Cardiac muscle cell (in vitro differentiated cells and primary cell): ENCODE data around the gene MLXIPL. TPM values are rescaled to one million over a fixed set of nuclear protein-coding genes. Genes with fewer than 3 reads are reported as not detected.
"Not testable (repeated sequence)": the region's sequence is repeated elsewhere in the genome, so short reads cannot be mapped to it uniquely, and the experiment has no call there.

ENCODE experiments used
- DNase-seq, 2 donors: peaks; one replicate each; pipeline versions ENCODE4 v3.0.0 to v3.0.0-alpha.2; 2010 to 2017; ENCODE audit warnings: low read depth in 1 of 2, low spot score in 1 of 2
- H3K27ac ChIP-seq: fragments of 200-600 bp; sonication (generic); 2 replicates; pipeline ENCODE4 v1.5.1; 2016
- H3K27me3 ChIP-seq: fragments of 200-600 bp; sonication (generic); 2 replicates; pipeline ENCODE4 v1.6.0; 2016; ENCODE audit warnings: control low read depth
- H3K36me3 ChIP-seq: fragments of 200-600 bp; sonication (generic); 2 replicates; pipeline ENCODE4 v1.5.1; 2016; ENCODE audit warnings: control low read depth
- H3K4me1 ChIP-seq: fragments of 200-600 bp; sonication (generic); 2 replicates; pipeline ENCODE4 v1.8.1; 2017; ENCODE audit warnings: low read depth, mild to moderate bottlenecking, mixed run types
- H3K4me3 ChIP-seq: fragments of 200-600 bp; sonication (generic); 2 replicates; pipeline ENCODE4 v1.5.1; 2016; ENCODE audit warnings: mild to moderate bottlenecking
- H3K9me3 ChIP-seq: fragments of 200-600 bp; sonication (generic); 2 replicates; pipeline ENCODE4 v1.5.1; 2017; ENCODE audit warnings: low read depth, mild to moderate bottlenecking, control low read depth
- CTCF ChIP-seq: IDR thresholded peaks from 2 replicates; pipeline ENCODE4 v1.5.1; 2012; ENCODE audit warnings: low read depth, mild to moderate bottlenecking, low read length
- polyA plus RNA-seq: library from polyadenylated mRNA; unstranded; fragments of >200 nt; fragmentation: Nextera tagmentation; extraction: Ambion mirVana; gene quantifications from 2 replicates; pipeline ENCODE4 v1.2.1, GENCODE V29; 2016
- total RNA-seq: library from RNA; depleted of rRNA; stranded (reverse); fragments of >200 nt; gene quantifications from 2 replicates; pipeline ENCODE4 v1.2.3, GENCODE V29; 2016

MLXIPL gene
- total and polyA plus RNA-seq, 2 experiments from 2014 or later, result 1.2 to 1.8 TPM

- Histone ChIP-seq H3K4me1 (peaks cover 7% of the 10 kb centered on the region), H3K27me3 (no peaks in the 10 kb centered on the region), H3K27ac (peak overlapping the region; percentile 62), H3K36me3 (peaks cover 29% of the 10 kb centered on the region), H3K9me3 (no peaks in the 10 kb centered on the region), H3K4me3 (no peak overlapping the region)
- TF ChIP-seq CTCF, result no peak
- DNase-seq, result peak in 1 of 2 donors; percentile 47
These were observed 56.3 kb downstream of the MLXIPL start for GRCh38 chr7:73567846-73568685.

- Histone ChIP-seq H3K4me3 (no peak overlapping the region), H3K27ac (no peak overlapping the region), H3K9me3 (no peaks in the 10 kb centered on the region), H3K27me3 (no peaks in the 10 kb centered on the region), H3K36me3 (peaks cover 19% of the 10 kb centered on the region), H3K4me1 (no peaks in the 10 kb centered on the region)
- DNase-seq, result no peak
- TF ChIP-seq CTCF, result no peak
These were observed 57.2 kb downstream of the MLXIPL start for GRCh38 chr7:73567140-73567539.

GRCh38 chr7:73566431-73566830 is 57.9 kb downstream of the MLXIPL start:
- not testable (repeated sequence) for DNase-seq, H3K4me3 ChIP-seq, H3K27ac ChIP-seq, H3K4me1 ChIP-seq, H3K27me3 ChIP-seq, H3K9me3 ChIP-seq
- H3K36me3 ChIP-seq, result peaks cover 14% of the 10 kb centered on the region

GRCh38 chr7:73565675-73566340 is 58.5 kb downstream of the MLXIPL start:
- Histone ChIP-seq H3K4me1 (no peaks in the 10 kb centered on the region), H3K27me3 (no peaks in the 10 kb centered on the region), H3K9me3 (no peaks in the 10 kb centered on the region), H3K27ac (no peak overlapping the region), H3K4me3 (no peak overlapping the region), H3K36me3 (peaks cover 11% of the 10 kb centered on the region)
- no peak for TF ChIP-seq CTCF
- no peak for DNase-seq

GRCh38 chr7:73560109-73560835 is 64.0 kb downstream of the MLXIPL start:
- no peaks in the 10 kb centered on the region for H3K36me3 ChIP-seq
- H3K4me3 ChIP-seq, result no peak overlapping the region
- no peak for TF ChIP-seq CTCF
- H3K27ac ChIP-seq, result peak overlapping the region; percentile 10
- H3K4me1 ChIP-seq, result no peaks in the 10 kb centered on the region
- H3K9me3 ChIP-seq, result no peaks in the 10 kb centered on the region
- peak in 1 of 2 donors; percentile 64 for DNase-seq
- H3K27me3 ChIP-seq, result no peaks in the 10 kb centered on the region
